WERI-Rb-1 (cell line): ENCODE data around the gene ADH7.

Experiments
- DNase-seq: peaks from one replicate; pipeline ENCODE4 v3.0.0-alpha.2; 2020
- H3K27ac ChIP-seq: fragments of 250-450 bp; sonication (Bioruptor Pico); 2 replicates; pipeline ENCODE4 v1.5.1; 2020; ENCODE audit warnings: mild to moderate bottlenecking, moderate library complexity
- H3K27me3 ChIP-seq: fragments of 250-450 bp; sonication (Bioruptor Pico); 2 replicates; pipeline ENCODE4 v1.5.1; 2021; ENCODE audit warnings: mild to moderate bottlenecking, low read depth, moderate library complexity; ENCODE audit not compliant: insufficient read depth, severe bottlenecking
- H3K36me3 ChIP-seq: fragments of 250-450 bp; sonication (Bioruptor Pico); 2 replicates; pipeline ENCODE4 v1.5.1; 2020; ENCODE audit warnings: mild to moderate bottlenecking, moderate library complexity
- H3K4me3 ChIP-seq: 2 replicates; pipeline ENCODE4 v1.5.1; 2011; ENCODE audit warnings: low read depth, mild to moderate bottlenecking, control low read depth, low read length
- H3K9me3 ChIP-seq: fragments of 250-450 bp; sonication (Bioruptor Pico); 2 replicates; pipeline ENCODE4 v1.5.1; 2021; ENCODE audit warnings: mild to moderate bottlenecking, moderate library complexity; ENCODE audit not compliant: severe bottlenecking
- TF ChIP-seq, protein P1 (sequence below): IDR thresholded peaks from 2 replicates; pipeline ENCODE4 v1.5.1; 2011; ENCODE audit warnings: low read depth, mild to moderate bottlenecking, control low read depth, inconsistent platforms, low read length

ADH7 gene

DNA sequence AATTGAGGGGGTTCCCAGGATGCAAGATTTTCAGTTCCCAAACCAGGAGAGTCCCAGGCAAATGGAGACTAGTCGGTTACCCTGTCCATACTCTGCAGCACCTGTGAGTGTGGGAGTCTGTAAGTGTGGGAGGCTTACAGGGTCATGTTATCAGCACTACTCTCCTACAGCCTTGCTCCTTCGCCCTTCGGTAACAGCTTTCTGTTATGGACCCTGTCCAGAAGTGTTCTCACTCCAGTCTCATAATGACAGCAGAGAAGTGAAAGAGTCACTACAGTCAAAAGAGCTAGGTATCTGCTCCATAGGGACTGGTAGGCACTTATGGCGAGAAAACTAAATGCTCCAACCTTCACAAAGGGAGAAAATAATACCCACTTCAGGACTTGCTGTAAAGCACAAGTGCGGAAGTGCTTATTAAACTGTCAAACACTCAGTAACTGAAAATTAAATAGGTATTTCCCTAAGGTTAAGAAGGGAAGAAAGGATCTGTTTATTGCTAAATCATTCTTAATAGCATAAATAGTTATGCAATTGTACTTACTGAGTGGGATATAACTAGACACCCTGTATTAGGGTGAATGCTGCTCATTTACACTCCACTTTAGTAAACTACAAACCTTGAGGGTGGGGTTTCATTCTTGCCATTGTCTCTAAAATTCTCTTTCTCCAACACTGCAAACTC, 2.7 kb upstream of the ADH7 start:
- H3K27ac ChIP-seq, result no peak overlapping the region
- H3K36me3 ChIP-seq, result no peaks in the 10 kb centered on the region
- H3K27me3 ChIP-seq, result no peaks in the 10 kb centered on the region
- H3K4me3 ChIP-seq, result no peak overlapping the region
- TF ChIP-seq, protein P1, sequence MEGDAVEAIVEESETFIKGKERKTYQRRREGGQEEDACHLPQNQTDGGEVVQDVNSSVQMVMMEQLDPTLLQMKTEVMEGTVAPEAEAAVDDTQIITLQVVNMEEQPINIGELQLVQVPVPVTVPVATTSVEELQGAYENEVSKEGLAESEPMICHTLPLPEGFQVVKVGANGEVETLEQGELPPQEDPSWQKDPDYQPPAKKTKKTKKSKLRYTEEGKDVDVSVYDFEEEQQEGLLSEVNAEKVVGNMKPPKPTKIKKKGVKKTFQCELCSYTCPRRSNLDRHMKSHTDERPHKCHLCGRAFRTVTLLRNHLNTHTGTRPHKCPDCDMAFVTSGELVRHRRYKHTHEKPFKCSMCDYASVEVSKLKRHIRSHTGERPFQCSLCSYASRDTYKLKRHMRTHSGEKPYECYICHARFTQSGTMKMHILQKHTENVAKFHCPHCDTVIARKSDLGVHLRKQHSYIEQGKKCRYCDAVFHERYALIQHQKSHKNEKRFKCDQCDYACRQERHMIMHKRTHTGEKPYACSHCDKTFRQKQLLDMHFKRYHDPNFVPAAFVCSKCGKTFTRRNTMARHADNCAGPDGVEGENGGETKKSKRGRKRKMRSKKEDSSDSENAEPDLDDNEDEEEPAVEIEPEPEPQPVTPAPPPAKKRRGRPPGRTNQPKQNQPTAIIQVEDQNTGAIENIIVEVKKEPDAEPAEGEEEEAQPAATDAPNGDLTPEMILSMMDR, result no peak
- H3K9me3 ChIP-seq, result no peaks in the 10 kb centered on the region
- no peak for DNase-seq

DNA sequence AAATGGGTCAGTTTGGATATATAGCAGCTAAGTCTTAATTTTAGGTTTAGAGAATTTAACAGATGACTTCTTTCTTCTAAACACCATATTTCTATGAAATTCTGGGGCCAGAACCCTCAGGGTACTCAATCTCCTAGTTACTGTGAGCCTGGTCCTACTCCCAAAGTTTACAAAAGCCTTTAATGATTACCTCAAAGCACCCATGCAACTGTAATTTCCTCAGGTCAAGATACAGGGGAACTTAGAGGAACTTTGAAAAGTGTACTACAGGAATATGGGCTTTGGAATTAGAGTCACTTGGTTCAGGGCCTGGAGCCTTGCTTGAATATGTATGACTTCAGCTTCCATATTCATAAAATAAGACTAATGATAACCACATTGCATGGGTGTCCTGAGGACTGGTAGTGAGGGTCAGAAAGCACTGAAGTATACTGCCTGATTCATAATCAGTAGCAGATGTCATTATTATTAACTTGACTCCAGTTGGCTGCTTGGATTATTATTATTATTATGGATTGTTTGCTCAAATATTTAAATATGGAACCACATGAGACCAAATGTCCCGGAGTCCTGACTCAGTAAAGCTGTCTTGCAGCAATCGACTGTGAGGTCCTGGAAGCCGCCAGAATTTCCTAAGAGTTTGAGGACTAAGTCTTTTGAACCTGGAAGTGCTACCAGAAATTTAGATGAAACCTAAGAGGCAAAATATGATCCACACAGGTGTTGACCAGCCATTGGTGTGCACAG, 2.0 kb upstream of the ADH7 start:
- Histone ChIP-seq H3K27me3 (no peaks in the 10 kb centered on the region), H3K9me3 (no peaks in the 10 kb centered on the region), H3K27ac (no peak overlapping the region), H3K36me3 (no peaks in the 10 kb centered on the region), H3K4me3 (no peak overlapping the region)
- no peak for DNase-seq
- TF ChIP-seq, protein P1, result no peak

DNA sequence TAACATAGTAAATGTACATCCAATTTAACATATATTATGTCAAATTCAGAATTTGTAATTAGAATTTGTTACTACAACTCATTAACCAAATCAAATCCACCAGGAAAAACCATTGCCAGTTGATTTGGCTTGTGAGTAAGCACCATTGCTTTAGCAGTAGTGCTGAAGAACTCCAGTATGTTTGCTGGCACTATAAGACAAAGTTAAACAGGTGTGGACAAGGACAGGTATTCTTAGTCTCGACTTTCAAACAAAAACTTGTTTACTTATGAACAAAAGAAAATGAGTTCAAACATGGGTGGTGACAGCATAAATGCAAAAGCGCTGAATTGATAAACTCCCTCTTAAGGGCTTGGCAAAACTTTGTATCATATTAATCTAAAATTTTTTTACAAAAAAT, 1.3 kb upstream of the ADH7 start:
- H3K36me3 ChIP-seq, result no peaks in the 10 kb centered on the region
- TF ChIP-seq, protein P1, result no peak
- H3K4me3 ChIP-seq, result no peak overlapping the region
- no peaks in the 10 kb centered on the region for H3K27me3 ChIP-seq
- no peak overlapping the region for H3K27ac ChIP-seq
- no peaks in the 10 kb centered on the region for H3K9me3 ChIP-seq
- DNase-seq, result no peak

DNA sequence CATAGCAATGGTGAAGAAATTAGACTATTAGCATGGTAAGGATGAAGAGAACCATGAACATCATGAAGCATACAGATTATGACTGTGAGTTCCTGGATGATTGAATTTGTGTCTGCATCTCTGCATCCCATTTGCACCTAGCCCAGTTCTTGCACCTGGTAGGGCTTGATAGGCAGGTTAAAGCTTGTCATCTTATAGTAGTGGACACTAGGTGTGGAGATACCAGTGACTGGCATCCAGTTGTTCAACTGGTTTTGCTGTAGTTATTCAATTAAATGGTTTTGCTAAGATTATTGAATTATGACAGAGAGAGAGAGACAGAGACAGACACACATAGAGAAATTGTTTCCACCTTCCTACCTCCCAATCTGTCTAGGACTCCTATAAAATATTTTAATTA, 5.0 kb downstream of the ADH7 start:
- Histone ChIP-seq H3K27me3 (no peaks in the 10 kb centered on the region), H3K27ac (no peak overlapping the region), H3K36me3 (no peaks in the 10 kb centered on the region), H3K9me3 (no peaks in the 10 kb centered on the region), H3K4me3 (no peak overlapping the region)
- TF ChIP-seq, protein P1, result no peak
- DNase-seq, result no peak

DNA sequence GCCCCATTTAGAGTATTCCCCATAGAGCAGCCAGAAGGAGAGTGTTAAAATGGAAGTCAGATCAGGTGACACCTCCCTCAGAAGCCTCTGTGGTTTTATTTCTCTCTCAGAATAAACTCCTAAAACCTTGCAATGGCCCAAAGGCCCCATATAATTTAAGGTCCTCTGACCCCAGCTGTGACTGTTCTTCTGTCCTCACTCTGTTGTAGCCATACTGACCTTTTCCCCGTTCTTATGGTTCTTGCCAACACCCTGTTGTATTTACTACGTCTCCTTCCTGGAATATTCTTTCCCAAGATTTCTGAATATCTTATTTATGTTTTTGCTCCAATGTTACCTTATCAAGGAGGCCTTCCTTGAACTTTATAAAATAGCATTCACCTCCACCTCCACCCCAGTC, 18.0 kb downstream of the ADH7 start:
- Histone ChIP-seq H3K36me3 (no peaks in the 10 kb centered on the region), H3K4me3 (no peak overlapping the region), H3K9me3 (peaks cover 2% of the 10 kb centered on the region), H3K27ac (no peak overlapping the region), H3K27me3 (no peaks in the 10 kb centered on the region)
- DNase-seq, result no peak
- TF ChIP-seq, protein P1, result no peak
